HG03159 (cell line): ENCODE results near the gene PRAC1.

Experiments used
- ATAC-seq: cut with Tn5 transposase; IDR thresholded peaks from one replicate; pipeline ENCODE4 v1.9.1; 2021; ENCODE audit warnings: mild to moderate bottlenecking, moderate library complexity; ENCODE audit not compliant: unreplicated experiment

The PRAC1 gene

GRCh38 chr17:48747445-48748363, 25.4 kb upstream of the PRAC1 start:
- no peak for ATAC-seq

GRCh38 chr17:48746916-48747444, 24.7 kb upstream of the PRAC1 start:
- ATAC-seq, result no peak

- no peak for ATAC-seq
These were observed 23.3 kb upstream of the PRAC1 start for GRCh38 chr17:48745381-48746275.

GRCh38 chr17:48740537-48740936, 18.2 kb upstream of the PRAC1 start:
- ATAC-seq, result no peak

GRCh38 chr17:48738803-48739526, 16.6 kb upstream of the PRAC1 start:
- no peak for ATAC-seq

GRCh38 chr17:48738424-48738802, 16.1 kb upstream of the PRAC1 start:
- ATAC-seq, result no peak

GRCh38 chr17:48737330-48738043, 15.2 kb upstream of the PRAC1 start:
- no peak for ATAC-seq

- no peak for ATAC-seq
These were observed 12.7 kb upstream of the PRAC1 start for GRCh38 chr17:48735062-48735351.

- no peak for ATAC-seq
These were observed 12.2 kb upstream of the PRAC1 start for GRCh38 chr17:48734333-48735061.

GRCh38 chr17:48733632-48734328, 11.5 kb upstream of the PRAC1 start:
- no peak for ATAC-seq

- ATAC-seq, result no peak
These were observed 10.6 kb upstream of the PRAC1 start for GRCh38 chr17:48732688-48733629.

- no peak for ATAC-seq
These were observed 9.0 kb upstream of the PRAC1 start for GRCh38 chr17:48731355-48731754.

- ATAC-seq, result no peak
These were observed 7.9 kb upstream of the PRAC1 start for GRCh38 chr17:48730240-48730550.

- no peak for ATAC-seq
These were observed 7.3 kb upstream of the PRAC1 start for GRCh38 chr17:48729335-48730239.

- ATAC-seq, result no peak
These were observed 6.2 kb upstream of the PRAC1 start, which contains the start of gene HOXB13 for GRCh38 chr17:48728232-48729231. Gene HOXB13 (minus strand): TSS chr17:48728750. CDS start chr17:48728593, 157 bp downstream.
